ENCODE data around the gene KRT14. TPM values are rescaled to one million over a fixed set of nuclear protein-coding genes. Genes with fewer than 3 reads are reported as not detected.
"Not testable (repeated sequence)": the region's sequence is repeated elsewhere in the genome, so short reads cannot be mapped to it uniquely, and the experiment has no call there.

KRT14 gene
- total RNA-seq, 2 experiments from 2014 or later = not detected

DNA sequence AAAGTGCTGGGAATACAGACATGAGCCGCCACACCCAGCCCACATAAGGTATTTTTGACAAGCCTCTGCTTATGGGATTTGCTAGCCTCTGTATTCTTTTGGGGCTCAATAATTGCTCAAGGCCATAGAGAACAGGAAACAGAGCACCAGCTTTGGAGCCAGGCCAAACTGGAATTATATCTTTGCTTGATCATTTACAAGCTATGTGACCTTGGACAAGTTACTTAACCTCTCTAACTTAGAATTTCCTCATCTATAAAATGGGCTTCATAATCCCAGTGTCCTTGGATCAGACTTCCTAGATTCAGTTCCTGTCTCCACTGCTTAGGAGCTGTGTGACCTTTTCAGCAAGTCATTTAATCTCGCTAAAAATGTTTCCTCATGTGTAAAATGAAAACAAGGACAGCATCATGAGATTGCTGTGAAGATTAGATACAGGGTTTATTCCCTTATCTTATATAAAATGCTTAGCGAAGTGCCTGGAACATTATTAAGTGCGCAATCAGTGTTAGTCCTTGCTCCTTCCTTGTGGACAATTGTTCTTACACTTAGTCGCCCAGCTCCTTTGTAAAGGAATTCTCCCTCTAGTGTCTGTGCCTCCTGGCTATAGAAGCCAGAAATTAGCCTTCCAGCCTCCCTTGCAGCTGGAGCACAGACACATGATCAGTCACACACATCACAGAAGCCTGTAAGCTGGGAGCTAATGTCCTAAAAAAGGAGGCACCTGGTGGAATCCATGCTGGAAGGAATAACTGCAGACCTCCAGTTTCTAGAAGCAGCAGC is 31.4 kb downstream of the KRT14 start:
- CTCF ChIA-PET = no interaction called here
- POLR2A ChIA-PET = no interaction called here

DNA sequence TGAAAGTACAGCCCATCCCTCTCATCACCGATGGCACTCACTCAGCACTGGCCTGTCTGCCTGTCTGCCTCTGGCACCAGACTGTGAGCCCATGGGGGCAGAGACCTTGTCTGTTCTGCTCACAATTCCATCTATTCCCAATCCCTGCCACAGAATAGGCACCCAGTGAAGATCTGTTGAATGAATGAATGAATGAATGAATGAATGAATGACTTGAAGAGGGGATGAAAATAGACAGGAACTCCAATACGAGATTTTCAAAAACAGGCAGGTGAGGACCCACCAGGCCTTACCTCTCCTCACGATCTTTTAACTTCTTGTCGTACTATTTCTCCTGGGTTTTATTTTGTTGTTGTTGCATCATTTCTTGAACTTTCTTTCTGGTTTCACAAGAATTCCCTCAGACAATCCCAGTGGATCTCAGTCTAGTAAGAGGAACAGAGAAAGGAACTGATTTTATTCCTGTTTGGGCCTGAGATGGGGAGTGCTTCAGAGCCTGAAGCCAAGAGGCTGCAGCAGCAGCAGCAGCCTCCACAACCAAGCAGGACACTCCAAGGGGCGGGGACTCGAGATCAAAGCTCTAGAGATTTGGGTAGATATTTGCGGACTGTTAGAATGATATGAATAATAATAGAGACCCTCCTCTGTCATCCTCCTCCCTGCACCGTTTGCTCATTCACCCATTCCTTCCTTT is 32.6 kb downstream of the KRT14 start:
- CTCF ChIA-PET = interaction anchor here (6.7 kb wide), 1 partner anchor 93 kb away, joined by 90 read pairs; no protein-coding TSS in a partner anchor
- POLR2A ChIA-PET = no interaction called here

DNA sequence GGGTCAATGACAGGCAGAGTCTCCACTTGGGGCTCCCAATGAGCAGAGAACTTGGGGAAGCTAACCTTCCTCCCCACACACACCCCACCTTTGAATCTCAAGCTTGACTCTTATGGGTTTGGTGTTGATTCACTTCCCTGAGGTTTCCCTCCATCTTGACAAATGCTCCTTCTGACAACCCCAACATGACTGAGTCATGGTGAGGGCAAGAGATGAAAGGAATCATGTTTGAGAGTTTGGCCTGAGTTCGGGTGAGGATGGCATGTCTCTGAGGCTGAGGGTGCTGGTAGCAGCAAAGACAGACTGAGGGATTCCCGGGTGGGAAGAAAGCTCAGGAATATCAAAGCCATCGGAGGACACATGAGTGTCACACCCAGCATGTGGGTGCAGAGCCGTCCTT is 33.5 kb downstream of the KRT14 start:
- CTCF ChIA-PET = interaction anchor here (1.3 to 6.7 kb wide), 2 partner anchors 26 to 94 kb away, joined by 3 to 90 read pairs; no protein-coding TSS in a partner anchor

DNA sequence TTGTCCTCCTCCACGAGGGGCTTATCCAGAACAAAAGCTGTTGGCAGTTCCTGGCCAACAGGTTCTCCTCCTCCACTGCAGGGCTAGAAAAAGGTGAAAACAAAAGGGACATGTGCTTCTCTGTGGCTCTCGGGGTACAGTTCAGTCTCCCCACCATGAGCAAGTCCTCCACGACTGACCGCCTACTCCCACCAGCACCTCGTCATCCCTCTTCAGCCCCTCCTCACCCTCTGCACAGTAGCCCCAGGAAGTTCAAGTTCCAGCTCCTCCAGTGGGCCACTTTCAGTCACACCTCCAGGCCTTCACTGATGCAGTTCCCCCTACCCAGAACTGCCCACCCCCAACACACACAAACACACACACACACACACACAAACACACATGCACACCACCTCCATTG is 34.2 kb downstream of the KRT14 start:
- ChIA-PET CTCF (interaction anchor here (1.3 to 6.7 kb wide), 2 partner anchors 27 to 95 kb away, joined by 3 to 90 read pairs; no protein-coding TSS in a partner anchor), POLR2A (no interaction called here)

More for the DNA sequence above, 33.5 kb downstream of the KRT14 start:
- POLR2A ChIA-PET = no interaction called here

DNA sequence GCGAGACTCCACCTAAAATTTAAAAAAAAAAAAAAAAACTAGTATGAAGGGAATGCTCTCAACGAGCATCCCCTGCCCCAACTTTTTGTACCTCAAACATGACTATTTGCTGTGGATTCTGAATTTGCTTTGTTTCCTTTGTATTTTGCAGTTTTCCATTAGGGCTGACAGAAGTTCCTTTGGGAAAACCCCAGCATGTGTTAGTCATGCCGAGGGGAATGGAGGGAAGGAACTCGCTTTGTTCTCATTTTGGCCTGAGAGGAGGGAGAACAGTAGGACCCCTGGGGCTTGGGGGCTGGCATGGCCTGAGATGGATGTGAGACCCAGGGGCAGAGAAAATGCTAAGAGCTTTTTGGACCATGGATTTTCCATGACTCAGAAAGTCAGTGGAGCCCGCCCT is 35.3 kb downstream of the KRT14 start:
- CTCF ChIA-PET = interaction anchor here (6.7 to 7.8 kb wide), 2 partner anchors 96 to 111 kb away, joined by 75 to 90 read pairs; no protein-coding TSS in a partner anchor
- POLR2A ChIA-PET = no interaction called here

DNA sequence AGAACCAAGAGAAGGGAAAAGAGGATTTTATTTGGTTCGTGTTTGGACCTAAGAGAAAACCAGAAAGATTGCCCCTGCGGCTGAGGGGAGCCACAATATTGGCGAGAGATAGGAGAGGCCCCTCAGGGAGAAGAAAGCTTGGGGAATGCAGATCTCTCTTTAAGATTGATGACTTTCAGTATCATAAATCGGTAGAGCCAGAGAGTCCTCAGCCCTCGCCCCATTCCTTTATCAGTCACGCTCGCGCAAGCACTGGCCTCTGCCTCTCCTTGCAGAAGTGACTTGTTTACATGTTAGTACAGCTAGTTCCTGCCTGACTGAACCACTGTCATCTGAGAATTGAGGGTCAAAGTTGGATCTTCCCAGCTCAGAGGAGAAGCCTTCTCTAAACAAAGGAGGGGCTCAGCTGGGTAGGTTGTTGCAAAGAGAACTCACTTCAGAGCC is 37.1 kb downstream of the KRT14 start:
- CTCF ChIA-PET = interaction anchor here (0.6 to 7.8 kb wide), 38 partner anchors 9 to 703 kb away, joined by 3 to 90 read pairs (median 5); partner anchors contain the start of gene KRT36
- POLR2A ChIA-PET = no interaction called here

DNA sequence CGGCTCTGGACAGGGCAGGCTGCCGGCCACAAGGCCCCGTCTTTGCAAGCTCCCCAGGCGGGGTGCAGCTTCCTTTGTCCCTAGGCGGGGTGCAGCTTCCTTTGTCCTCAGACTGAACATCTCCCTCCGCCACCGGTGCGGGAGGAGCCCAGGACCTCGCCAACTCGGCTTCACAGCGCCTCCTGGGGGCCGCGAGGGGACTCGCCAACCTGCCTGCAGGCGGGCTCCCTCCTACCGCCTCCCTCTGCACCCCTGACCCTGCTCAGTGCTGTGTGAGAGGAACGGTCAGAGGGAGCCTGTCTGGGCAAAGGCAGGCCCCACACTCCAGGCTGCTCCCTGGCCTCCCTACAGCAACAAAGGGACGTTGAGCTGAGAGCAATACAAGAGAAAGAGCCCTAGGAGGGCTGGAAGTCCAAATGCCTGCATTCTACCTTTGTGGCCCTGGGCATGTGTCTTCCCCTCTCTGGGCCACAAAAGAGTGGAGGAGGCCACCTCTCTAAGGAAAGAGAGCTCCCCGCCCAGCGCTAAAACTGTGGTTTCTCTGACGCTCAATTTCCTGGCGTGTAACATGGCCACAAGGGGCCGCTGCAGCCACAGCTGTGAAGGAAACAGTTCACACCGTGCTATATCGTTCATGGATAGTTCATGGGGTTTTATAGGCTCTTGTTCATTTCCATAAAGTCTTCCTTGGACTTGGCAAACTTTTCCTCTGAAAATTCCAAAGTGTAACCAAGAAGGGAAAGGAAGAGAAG is 37.7 kb downstream of the KRT14 start:
- POLR2A ChIA-PET = no interaction called here
- CTCF ChIA-PET = interaction anchor here (0.6 to 7.8 kb wide), 40 partner anchors 9 to 702 kb away, joined by 3 to 90 read pairs (median 5); partner anchors contain the start of gene KRT36

DNA sequence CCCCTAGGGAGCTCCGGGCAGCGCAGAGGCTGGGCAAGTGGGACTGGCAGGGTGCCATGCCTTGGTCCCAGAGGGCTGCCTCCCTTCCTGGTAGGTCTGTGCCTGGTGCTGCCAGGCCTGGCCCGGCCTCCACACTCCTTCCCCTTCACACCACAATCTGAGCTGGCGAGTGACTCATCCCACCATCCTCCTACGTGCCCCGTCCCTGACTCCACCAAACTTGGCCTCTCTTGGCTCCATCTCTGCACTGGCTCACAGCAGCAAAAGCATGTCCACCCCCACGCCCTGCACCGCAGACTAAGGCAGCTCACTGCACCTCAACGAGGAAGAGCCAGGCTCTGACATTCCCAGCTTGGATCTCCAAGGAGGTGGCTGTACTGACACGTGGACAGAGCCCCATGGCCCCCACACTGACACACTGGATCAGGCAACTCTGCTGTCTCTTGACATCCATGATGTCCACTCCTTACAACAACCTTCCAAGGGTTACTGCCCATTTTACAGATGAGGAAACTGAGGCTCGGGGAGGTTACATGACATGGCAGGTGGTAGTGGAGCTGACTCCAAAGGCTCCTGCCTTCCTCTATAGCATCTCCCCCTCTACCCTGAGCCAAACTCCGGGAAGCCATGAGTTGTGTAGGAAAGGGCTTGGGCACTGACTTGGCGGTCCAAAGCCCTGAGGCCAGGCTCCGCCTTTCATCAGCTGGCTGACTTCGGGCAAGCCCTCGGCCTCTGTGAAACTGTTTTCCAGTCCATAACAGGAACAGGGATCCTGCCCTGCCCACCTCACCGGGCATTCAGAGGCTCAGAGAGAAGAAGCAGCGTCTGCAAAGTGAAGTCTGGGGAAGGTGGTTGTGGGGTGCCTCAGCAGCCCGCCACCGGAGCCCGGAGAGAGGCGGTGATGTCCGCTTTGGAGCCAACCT is 38.5 kb downstream of the KRT14 start:
- POLR2A ChIA-PET = no interaction called here
- CTCF ChIA-PET = interaction anchor here (0.7 to 7.8 kb wide), 27 partner anchors 10 to 692 kb away, joined by 3 to 90 read pairs (median 6); partner anchors contain the start of gene KRT36

DNA sequence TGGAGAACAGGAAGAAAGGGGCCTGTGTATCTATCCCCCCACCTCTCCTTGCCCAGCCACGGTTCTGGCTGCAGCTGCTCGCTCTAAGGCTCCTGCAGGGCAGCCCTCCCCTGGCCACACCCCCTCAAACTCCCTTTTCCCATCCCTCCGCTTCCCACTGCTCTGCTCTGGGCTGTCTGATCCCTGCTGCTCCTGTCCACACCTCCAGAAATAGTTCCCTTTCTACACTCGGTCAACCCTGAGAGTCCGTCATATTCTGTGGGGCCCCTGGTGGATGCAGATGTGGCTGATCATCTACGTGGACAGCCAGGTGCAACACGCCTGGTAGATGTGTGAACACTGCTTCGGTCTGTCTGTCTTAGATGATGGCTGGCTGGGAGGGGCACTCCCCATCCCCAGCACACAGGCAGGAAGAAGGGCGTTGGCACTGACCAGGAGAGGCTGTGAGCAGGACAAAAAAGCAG is 39.3 kb downstream of the KRT14 start:
- CTCF ChIA-PET = interaction anchor here (0.7 to 7.8 kb wide), 9 partner anchors 12 to 131 kb away, joined by 3 to 90 read pairs (median 9); no protein-coding TSS in a partner anchor
- POLR2A ChIA-PET = no interaction called here

DNA sequence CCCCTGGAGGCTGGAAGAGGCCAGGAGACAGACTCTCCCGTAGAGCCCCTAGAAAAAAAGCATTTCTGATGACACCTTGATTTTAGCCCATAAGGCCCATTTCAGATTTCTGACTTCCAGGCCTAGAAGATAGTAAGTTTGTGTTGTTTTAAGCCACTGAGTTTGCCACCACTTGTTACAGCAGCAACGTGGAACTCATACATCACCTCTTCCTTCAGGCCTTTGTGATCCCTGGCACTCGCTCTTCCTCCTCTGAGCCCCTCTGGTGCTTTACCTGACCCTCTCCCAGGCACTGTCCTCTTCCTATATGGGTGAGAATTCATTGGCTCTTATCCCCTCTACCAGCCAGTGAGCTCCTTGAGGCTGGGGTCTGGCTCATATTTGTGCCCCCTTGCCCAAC is 39.9 kb downstream of the KRT14 start:
- ChIA-PET CTCF (interaction anchor here (0.6 to 7.8 kb wide), 3 partner anchors 102 to 439 kb away, joined by 4 to 75 read pairs (median 5); no protein-coding TSS in a partner anchor), POLR2A (no interaction called here)

DNA sequence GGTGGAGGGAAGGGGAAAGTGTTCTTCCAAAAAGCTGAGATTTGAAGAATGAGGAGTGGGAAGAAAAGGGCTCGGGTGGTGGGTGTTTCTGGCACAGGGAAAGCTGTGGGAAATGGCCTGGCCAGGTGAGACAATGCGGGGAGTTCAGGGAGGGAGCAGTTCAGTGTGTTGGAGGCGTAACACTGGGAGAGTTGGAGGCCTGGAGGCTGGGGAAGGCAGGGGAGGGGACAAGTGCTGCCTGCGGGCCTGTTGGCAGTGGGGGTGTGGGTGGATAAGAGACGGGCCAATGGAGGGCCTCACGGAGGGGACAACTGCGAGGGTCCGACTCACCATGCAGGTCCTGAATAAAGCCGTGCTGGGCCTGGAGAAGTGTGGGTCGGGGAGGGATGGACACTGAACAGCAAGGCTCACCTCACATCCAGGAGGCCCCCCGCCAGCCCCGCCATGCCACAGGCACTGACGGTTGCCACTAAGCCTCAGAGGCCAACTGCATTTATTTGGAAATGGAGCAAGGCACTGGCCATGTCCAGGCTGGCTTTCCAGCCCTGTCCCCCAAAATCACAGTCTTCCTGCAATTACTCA is 40.8 kb downstream of the KRT14 start:
- CTCF ChIA-PET = interaction anchor here (1.2 to 7.8 kb wide), 2 partner anchors 103 to 117 kb away, joined by 5 to 75 read pairs; no protein-coding TSS in a partner anchor
- POLR2A ChIA-PET = no interaction called here

DNA sequence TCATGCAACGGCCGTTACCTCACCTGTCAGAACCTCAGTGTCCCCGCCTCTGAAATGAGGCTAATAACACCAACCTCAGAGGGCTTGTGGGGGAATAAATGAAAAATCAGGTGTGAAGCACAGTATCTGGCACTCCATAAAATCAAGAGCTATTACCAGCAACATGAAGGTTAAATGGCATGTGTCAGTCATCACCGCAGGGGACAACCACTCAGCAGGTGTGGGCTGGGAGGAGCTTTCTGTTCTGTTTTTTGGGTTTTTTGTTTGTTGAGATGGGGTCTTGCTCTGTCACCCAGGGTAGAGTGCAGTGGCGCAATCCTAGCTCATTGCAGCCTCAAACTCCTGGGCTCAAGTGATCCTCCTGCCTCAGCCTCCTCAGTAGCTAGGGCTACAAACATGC is 41.8 kb downstream of the KRT14 start:
- ChIA-PET CTCF (interaction anchor here (0.6 to 7.8 kb wide), 3 partner anchors 12 to 118 kb away, joined by 3 to 75 read pairs (median 3); no protein-coding TSS in a partner anchor), POLR2A (no interaction called here)

DNA sequence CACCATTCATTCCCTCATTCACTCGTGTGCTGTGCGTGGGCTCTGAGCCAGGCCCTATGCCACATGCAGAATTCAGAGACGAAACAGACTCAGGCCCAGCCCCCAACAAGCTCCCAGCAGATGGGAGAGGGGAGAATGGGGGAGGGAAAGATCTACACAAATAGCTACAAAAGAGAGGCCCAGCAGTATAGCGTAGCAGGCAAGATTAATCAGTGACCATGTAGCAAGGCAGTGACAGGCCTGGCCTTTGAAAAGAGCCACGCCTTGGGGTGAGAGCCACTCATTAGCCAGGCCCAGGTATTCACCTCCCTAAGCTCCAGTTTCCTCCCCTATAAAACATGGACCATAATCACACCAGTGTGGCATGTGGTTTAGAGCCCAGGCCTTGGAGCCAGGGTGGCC is 42.2 kb downstream of the KRT14 start:
- ChIA-PET CTCF (interaction anchor here (1.4 to 7.8 kb wide), 2 partner anchors 47 to 118 kb away, joined by 3 to 75 read pairs; no protein-coding TSS in a partner anchor), POLR2A (no interaction called here)

DNA sequence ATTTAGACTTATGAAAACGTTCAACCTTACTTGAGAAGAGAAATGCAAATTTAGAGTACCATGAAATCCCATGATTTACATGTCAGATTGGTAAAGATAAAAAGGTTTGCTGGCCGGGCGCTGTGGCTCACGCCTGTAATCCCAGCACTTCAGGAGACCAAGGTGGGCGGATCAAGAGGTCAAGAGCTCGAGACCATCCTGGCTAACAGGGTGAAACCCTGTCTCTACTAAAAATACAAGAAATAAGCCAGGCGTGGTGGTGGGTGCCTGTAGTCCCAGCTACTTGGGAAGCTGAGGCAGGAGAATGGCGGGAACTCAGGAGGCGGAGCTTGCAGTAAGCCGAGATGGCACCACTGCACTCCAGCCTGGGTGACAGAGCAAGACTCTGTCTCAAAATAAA is 43.9 kb downstream of the KRT14 start:
- CTCF ChIA-PET = interaction anchor here (1.3 kb wide), 1 partner anchor 120 kb away, joined by 3 read pairs; no protein-coding TSS in a partner anchor
- POLR2A ChIA-PET = not testable (repeated sequence)

DNA sequence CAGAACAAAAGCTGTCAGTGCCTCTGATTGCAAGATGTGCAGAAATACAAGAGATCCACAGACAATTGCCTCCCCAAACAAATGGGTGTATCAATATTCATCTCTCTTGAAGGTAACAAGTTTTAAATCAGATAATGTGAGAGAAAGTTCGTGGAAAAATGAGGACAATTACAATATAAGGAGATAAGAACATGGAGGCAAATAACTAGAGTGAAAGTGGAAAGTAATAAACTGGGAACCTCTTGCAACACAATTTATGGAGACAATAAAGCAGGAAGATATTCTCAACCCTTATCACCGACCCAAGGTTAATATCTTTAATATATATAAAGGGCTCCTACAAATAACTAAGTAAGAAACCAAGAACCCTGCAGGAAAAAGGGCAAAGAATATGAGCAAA is 44.3 kb downstream of the KRT14 start:
- POLR2A ChIA-PET = no interaction called here
- CTCF ChIA-PET = interaction anchor here (1.3 kb wide), 1 partner anchor 121 kb away, joined by 3 read pairs; no protein-coding TSS in a partner anchor

DNA sequence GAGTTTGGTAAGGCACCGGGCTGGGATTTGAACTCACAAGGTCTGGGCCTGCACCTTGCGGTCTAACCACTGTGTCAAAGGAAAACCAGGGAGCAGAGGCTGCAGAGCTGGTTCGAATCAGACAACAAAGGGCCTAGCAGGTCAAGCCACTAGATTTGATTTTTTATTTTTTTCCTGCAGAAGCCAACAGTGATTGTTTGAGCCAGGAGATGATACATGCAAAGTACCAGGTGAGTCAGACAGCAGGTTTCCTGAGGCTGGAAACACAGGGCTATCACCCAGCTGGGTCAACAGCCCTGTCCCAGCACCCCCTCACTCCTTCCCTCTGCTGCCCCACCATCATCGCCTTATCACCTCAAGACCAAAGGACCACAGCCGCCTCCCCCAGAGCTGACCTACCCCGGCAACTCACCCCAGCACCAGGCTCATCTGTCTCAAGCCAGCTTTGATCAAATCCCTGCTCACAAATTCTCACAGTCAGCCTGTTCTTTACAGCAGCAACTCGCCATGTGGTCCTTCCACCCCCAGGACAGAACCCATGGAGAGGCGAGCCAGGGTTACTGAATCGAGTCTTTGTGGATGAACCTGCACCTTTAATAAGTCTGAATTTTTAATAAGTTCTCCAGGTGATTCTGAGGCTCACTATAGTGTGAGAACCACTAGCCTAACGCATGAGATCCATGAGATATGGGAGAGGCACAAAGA is 45.6 kb downstream of the KRT14 start:
- POLR2A ChIA-PET = no interaction called here
- CTCF ChIA-PET = interaction anchor here (1.2 to 1.4 kb wide), 2 partner anchors 107 to 122 kb away, joined by 3 to 5 read pairs; no protein-coding TSS in a partner anchor

Measured in activated CD8-positive, alpha-beta memory T cell treated with anti-CD3 and anti-CD28 coated beads for 36 hours (primary cell).